Measurements from ENCODE around the gene CHN1. TPM values are rescaled to one million over a fixed set of nuclear protein-coding genes. Genes with fewer than 3 reads are reported as not detected.

CHN1 gene
- total RNA-seq, 4 donors from 2014 or later, result 11.8 to 56.7 (median 18.1) TPM

GRCh38 chr2:174827371-174828369 is 177.5 kb downstream of the CHN1 start:
- DNase-seq, result no peak
- intact Hi-C loops (cut with DNase I; ENCODE audit: low total_unique reads), result no loop called here
- Histone ChIP-seq H3K9me3 (no peaks in the 10 kb centered on the region), H3K36me3 (no peaks in the 10 kb centered on the region), H3K4me3 (no peak overlapping the region), H3K27ac (peak overlapping the region in 1 of 2 donors; percentile 62), H3K27me3 (no peaks in the 10 kb centered on the region), H3K4me1 (no peaks in the 10 kb centered on the region)
- TF ChIP-seq, protein P1, sequence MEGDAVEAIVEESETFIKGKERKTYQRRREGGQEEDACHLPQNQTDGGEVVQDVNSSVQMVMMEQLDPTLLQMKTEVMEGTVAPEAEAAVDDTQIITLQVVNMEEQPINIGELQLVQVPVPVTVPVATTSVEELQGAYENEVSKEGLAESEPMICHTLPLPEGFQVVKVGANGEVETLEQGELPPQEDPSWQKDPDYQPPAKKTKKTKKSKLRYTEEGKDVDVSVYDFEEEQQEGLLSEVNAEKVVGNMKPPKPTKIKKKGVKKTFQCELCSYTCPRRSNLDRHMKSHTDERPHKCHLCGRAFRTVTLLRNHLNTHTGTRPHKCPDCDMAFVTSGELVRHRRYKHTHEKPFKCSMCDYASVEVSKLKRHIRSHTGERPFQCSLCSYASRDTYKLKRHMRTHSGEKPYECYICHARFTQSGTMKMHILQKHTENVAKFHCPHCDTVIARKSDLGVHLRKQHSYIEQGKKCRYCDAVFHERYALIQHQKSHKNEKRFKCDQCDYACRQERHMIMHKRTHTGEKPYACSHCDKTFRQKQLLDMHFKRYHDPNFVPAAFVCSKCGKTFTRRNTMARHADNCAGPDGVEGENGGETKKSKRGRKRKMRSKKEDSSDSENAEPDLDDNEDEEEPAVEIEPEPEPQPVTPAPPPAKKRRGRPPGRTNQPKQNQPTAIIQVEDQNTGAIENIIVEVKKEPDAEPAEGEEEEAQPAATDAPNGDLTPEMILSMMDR (IDR thresholded peaks at IDR 0.05), result no peak
- no peak for TF ChIP-seq POLR2A (IDR thresholded peaks at IDR 0.05)

DNA sequence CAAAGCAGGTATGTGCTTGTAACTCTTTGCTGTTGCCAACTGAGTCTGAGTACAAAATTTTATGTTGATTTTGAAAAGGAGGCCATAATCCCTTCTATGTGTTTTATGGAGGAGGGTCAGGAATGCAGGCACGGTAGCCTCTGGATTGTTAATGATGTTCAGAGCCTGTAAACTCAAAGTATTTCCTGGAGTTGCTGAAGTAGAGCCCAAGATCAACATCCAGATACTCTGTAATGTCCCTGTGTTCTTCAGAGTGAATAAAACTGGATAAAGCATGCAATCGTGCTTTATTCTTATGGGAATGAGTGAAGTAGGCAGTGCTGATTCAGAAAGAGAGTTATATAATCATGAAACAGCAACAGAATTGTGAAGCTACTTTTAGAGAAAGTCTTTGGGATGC is 179.1 kb downstream of the CHN1 start:
- H3K4me3 ChIP-seq, result no peak overlapping the region
- H3K4me1 ChIP-seq, result no peaks in the 10 kb centered on the region
- no peaks in the 10 kb centered on the region for H3K9me3 ChIP-seq
- DNase-seq, result no peak
- no peak for TF ChIP-seq POLR2A (IDR thresholded peaks at IDR 0.05)
- TF ChIP-seq, protein P1 (IDR thresholded peaks at IDR 0.05), result no peak
- H3K27me3 ChIP-seq, result no peaks in the 10 kb centered on the region
- H3K27ac ChIP-seq, result no peak overlapping the region
- intact Hi-C loops (cut with DNase I; ENCODE audit: low total_unique reads), result no loop called here
- H3K36me3 ChIP-seq, result no peaks in the 10 kb centered on the region

GRCh38 chr2:174824068-174824467 is 181.1 kb downstream of the CHN1 start:
- no peaks in the 10 kb centered on the region for H3K36me3 ChIP-seq
- H3K27ac ChIP-seq, result no peak overlapping the region
- no peak overlapping the region for H3K4me3 ChIP-seq
- H3K4me1 ChIP-seq, result no peaks in the 10 kb centered on the region
- no peaks in the 10 kb centered on the region for H3K9me3 ChIP-seq
- DNase-seq, result no peak
- H3K27me3 ChIP-seq, result no peaks in the 10 kb centered on the region
- intact Hi-C loops (cut with DNase I; ENCODE audit: low total_unique reads), result no loop called here
- no peak for TF ChIP-seq POLR2A (IDR thresholded peaks at IDR 0.05)
- TF ChIP-seq, protein P1 (IDR thresholded peaks at IDR 0.05), result no peak

DNA sequence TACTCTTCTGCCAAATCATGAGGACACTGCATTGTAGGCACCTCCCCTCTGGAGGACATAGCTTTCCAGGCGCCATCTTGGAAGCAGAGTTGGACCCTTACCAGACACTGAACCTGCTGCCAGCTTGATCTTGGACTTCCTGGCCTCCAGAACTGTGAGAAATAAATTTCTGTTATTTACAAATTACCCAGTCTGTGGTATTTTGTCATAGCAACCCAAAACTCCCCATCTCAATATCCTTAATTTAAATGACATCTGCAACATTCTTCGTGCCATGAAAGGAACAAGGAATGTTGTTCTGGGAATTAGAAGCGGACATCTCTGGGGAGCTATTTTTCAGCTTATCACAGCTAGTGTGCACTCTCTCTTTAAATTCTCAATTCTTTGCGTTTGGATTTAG is 183.6 kb downstream of the CHN1 start:
- H3K9me3 ChIP-seq, result no peaks in the 10 kb centered on the region
- H3K36me3 ChIP-seq, result no peaks in the 10 kb centered on the region
- no peaks in the 10 kb centered on the region for H3K4me1 ChIP-seq
- DNase-seq, result no peak
- intact Hi-C loops (cut with DNase I; ENCODE audit: low total_unique reads), result no loop called here
- no peak overlapping the region for H3K4me3 ChIP-seq
- no peak overlapping the region for H3K27ac ChIP-seq
- no peaks in the 10 kb centered on the region for H3K27me3 ChIP-seq
- TF ChIP-seq POLR2A (IDR thresholded peaks at IDR 0.05), result no peak
- TF ChIP-seq, protein P1 (IDR thresholded peaks at IDR 0.05), result no peak

DNA sequence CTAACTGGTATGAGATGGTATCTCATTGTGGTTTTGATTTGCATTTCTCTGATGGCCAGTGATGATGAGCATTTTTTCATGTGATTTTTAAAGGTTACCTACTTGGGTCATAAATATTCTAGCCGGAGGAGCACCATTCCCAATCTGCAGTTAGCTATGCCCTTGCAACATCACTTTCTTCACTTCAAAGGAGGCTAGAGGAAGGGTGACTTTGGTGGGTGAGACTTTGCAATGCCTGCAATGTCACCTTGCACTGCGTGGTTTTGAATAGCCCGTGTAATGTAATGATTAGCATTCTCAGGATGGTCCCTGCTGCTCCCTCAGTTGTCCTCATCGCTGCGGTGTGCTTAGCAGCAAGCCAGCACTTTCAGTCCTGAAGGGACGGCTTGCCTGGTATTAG is 184.8 kb downstream of the CHN1 start:
- H3K27ac ChIP-seq, result no peak overlapping the region

More for the DNA sequence above, 184.8 kb downstream of the CHN1 start:
- Histone ChIP-seq H3K36me3 (no peaks in the 10 kb centered on the region), H3K27me3 (no peaks in the 10 kb centered on the region), H3K4me3 (no peak overlapping the region), H3K4me1 (no peaks in the 10 kb centered on the region), H3K9me3 (no peaks in the 10 kb centered on the region)
- TF ChIP-seq POLR2A (IDR thresholded peaks at IDR 0.05), result no peak
- TF ChIP-seq, protein P1 (IDR thresholded peaks at IDR 0.05), result no peak
- no peak for DNase-seq
- intact Hi-C loops (cut with DNase I; ENCODE audit: low total_unique reads), result no loop called here
